Measurements from ENCODE around the gene TRIM7.

TRIM7 gene

GRCh38 chr5:181169459-181170236 lies 35.3 kb downstream of the TRIM7 start:
- DNase-seq, result peak; percentile 61

GRCh38 chr5:181168595-181169118 lies 36.3 kb downstream of the TRIM7 start:
- DNase-seq, result no peak

GRCh38 chr5:181167814-181168488 lies 37.0 kb downstream of the TRIM7 start:
- no peak for DNase-seq

- DNase-seq, result no peak
Observed at GRCh38 chr5:181166812-181167733, 37.9 kb downstream of the TRIM7 start.

GRCh38 chr5:181164076-181164952 lies 40.7 kb downstream of the TRIM7 start:
- DNase-seq, result no peak

GRCh38 chr5:181163487-181164075 lies 41.4 kb downstream of the TRIM7 start:
- no peak for DNase-seq

GRCh38 chr5:181161534-181162175 lies 43.3 kb downstream of the TRIM7 start:
- DNase-seq, result no peak

- peak; percentile 46 for DNase-seq
Observed at GRCh38 chr5:181160755-181161533, 44.1 kb downstream of the TRIM7 start.

- peak; percentile 64 for DNase-seq
Observed at GRCh38 chr5:181160152-181160754, 44.7 kb downstream of the TRIM7 start.

GRCh38 chr5:181159286-181160151 lies 45.5 kb downstream of the TRIM7 start:
- DNase-seq, result peak; percentile 86

- DNase-seq, result no peak
Observed at GRCh38 chr5:181158869-181159268, 46.1 kb downstream of the TRIM7 start.

- DNase-seq, result no peak
Observed at GRCh38 chr5:181156758-181157157, 48.2 kb downstream of the TRIM7 start.

- no peak for DNase-seq
Observed at GRCh38 chr5:181153814-181154213, 51.2 kb downstream of the TRIM7 start.

GRCh38 chr5:181152406-181152805 lies 52.6 kb downstream of the TRIM7 start:
- no peak for DNase-seq

GRCh38 chr5:181151146-181151545 lies 53.9 kb downstream of the TRIM7 start:
- DNase-seq, result no peak

GRCh38 chr5:181149806-181150733 lies 54.9 kb downstream of the TRIM7 start:
- DNase-seq, result no peak

GRCh38 chr5:181149355-181149754 lies 55.6 kb downstream of the TRIM7 start:
- no peak for DNase-seq
